GM21737 (cell line): ENCODE results near the gene SGO2.
"Not testable (repeated sequence)": the region's sequence is repeated elsewhere in the genome, so short reads cannot be mapped to it uniquely, and the experiment has no call there.

ENCODE experiments used
- ATAC-seq: cut with Tn5 transposase; IDR thresholded peaks from one replicate; pipeline ENCODE4 v1.9.1; 2021; ENCODE audit warnings: mild to moderate bottlenecking, moderate library complexity; ENCODE audit not compliant: unreplicated experiment

The SGO2 gene

DNA sequence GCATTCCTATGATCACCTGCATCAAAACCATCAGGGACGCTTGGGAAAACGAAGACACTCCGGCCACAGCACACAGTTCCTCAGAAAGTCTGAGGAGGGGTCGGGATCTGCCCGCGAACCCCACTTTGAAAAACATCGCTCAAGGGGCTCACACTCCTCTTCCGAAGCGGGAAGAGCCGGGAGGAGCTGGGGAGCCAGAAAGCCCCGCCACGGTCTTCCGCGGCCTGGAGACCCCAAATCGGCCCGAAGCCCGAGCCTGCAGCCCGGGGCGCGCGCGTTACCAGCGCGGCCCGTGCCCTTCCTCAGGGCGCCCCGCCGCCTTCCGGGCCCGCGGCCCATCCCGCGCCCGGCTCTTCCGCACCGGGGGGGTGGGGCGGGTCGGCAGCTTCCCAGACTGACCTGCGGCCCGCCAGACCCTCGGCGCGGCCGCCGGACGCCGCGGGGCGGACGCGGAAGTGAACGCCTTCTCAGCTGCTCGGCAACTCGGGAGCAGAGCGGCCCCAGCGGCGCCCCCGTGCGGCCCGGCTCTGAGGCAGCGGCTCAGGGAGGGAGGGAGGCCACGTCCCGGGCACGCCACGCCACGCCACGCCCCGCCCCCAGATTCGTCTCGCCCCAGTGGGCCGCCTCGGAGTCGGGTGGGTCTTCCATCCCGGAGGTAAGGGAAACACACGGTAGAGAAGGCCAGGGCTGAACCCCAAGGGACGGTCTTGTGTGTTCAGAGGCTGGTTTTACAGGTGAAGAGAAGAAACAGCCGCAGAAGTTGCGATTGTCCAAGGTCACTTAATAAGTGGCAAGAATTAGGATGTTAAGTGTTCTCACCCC, 16.2 kb upstream of the SGO2 start, which contains the start of gene KCTD18:
KCTD18 (minus strand) TSS at position 457 of the 822 bp plus-strand sequence. CDS start 3,052 bp downstream, outside the sequence.
- ATAC-seq, result peak; percentile 99

DNA sequence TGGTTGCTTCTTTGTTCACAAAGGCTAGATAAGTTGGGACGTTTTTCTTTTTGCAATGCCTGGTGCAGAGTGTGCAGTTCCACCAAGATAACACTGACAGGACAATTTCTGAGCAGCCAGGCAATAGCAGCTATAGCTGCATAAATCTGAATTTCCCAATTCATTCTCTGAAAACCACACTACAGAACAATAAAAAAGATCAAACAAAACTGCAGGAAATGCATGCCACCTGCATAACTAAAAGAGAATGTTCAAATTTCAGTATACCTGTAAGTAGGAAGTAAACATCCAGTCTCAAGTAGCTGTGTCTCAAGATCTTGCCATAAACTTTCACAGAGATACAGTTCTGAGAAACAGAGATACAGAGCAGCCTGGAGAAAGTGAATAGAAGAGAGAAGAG, 10.9 kb upstream of the SGO2 start:
- no peak for ATAC-seq

DNA sequence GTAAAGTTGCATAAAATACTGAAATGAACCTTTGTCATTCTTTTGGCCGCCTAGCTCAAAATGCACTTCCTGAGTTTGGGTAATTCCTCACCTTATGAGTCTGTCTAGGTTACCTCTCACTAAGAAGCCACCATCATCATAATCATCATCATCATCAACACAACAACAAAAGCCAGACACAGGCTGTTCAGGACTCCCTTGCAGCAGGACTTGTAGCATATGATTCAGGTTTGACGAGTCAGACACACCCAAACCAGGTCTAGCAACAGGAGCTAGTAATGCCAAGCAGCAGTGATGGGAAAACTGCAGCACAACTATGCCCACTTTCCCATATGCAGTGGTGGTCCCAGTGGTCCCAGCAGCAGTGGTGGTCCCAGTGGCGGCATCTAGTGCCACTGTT, 2.8 kb upstream of the SGO2 start:
- ATAC-seq, result no peak

DNA sequence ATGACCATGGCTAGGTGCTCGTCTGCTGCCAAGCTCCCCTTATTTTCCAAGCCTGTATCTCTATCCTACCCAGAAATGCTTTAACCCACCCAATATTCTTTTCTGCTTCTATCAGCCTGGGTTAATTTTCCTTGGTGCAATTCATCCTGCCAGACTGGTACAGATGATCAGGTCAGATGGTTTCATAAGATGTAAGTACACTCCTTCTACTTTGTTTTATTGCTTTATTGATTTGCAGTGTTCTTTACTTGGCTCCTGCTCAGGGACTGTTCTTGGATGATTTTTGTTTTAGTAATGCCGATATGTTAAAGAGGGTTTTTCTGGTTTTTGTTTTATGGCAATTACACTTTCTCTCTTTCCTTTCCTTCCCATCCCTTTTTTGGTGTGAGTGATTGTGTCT, 2.4 kb upstream of the SGO2 start:
- ATAC-seq, result no peak

DNA sequence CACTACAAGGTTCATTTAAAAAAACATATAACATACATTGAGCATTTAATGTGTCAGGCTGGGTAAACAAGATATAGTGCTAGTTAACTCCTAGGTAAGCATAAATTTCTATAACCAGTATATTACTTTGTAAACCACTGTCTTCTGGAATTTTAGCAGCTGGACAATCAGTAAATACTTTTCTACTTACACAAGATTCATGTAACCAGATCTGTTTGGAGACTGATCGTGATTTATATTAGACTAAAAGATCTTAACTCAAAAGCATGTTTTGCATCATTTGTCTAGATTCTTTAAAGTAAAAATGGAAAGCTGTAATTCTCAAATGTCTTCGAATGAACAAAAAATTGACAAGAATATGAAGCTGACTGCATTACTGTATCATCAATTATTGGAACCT, 941 bp upstream of the SGO2 start:
- ATAC-seq, result no peak

DNA sequence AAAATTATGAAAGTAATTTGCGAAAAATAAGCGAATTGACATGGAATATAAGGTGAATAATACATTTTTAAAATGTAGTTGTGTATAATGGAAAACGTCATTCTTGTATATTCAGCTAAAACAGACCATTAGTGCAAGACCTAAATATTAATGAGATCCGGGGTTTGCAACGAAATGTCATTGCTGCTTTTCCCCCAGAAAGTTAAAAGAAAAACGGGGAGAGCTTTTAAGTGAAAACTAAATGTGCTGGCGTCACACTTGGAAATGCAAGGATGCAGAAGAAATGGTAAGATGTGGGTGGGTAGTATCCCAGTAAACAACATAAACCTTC, 491 bp upstream of the SGO2 start:
- ATAC-seq, result no peak

DNA sequence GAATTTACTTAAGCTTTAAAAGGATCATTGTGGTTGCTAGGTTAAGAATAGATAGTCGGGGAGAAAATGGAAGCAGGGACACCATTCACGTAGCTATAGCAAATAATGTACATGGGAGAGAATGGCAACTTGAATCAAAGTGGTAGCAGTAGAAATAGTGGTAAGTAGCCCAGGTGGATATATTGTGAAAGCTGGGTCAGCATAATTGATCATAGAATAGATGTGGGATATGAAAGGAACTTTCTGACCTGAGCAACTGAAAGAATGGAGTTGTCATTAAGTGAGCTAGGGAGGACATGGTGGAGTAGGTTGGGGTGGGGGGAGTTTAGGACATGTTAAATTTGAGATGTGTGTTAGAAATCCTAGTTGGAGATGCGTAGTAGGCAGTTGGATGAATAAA, 2.2 kb downstream of the SGO2 start:
- no peak for ATAC-seq

DNA sequence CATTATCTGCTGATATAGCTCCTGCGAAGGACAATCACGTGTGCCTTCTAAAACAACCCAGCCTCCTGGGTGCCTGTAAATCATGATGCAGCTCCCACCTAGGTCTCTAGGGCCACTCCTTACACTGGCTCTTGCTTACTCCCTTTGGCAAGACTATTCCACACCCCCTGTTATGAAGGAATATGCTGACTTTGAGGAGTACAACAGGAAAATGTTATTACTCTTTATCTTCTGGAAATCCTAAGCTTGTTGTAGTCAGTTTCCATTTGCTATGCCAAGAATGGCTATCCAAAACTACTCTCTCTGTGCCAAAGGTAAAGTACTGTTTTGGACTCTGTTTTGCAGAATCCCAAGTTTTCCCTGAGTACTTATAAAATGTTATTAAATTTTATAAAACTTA, 7.7 kb downstream of the SGO2 start:
- ATAC-seq, result no peak

DNA sequence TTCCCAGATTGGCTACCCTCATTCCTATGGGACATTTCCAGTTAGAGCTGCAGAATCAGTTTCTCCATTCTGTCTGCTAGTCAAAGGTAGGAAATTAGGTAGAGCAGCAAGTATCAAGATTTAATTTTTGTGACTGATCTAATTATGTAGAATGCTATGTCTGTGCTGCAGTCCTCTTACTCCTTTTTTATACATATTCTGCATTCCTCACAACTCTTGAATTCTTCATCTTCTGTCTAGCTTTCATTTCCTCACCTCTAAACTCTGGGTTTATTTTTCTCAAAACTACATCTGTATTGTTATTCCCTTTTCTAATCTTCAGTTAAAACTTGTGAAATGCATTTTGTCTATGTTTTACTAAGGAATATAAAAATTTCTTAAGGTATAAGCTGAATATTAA, 8.6 kb downstream of the SGO2 start:
- no peak for ATAC-seq

DNA sequence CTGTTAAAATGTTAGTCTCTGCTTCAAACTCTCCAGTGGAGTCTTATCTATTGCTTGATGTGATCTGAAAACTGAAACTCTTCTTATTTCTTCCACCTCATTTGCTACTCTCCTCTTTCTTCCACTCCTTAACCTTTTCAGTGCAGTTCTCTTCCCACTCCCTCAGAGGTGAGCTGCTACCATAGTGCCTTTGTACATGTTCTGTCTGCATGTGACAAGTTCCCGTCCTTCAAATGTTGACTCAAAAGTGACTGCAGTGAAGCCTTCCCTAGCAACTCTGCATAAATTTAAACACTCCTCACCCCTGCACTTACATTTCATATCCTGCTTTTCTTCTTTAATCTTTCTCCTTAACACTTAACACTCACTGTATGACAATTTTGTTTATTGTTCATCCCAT, 12.1 kb downstream of the SGO2 start:
- no peak for ATAC-seq

DNA sequence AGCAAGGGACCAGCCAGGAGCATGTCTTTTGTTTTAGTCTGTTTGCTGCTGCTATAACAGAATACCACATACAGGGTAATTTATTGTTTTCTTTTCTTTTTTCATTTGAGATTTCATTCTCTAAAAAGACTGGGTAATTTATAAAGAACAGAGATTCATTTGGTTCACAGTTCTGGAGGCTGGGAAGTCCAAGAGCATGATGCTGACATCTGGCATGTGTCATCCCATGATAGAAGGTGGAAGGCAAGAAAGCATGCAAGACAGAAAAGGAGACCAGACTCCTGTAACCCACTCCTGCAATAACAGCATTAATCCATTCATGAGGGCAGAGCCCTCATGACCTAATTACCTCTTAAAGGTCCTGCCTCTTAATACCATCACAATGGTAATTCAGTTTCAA, 14.8 kb downstream of the SGO2 start:
- no peak for ATAC-seq

DNA sequence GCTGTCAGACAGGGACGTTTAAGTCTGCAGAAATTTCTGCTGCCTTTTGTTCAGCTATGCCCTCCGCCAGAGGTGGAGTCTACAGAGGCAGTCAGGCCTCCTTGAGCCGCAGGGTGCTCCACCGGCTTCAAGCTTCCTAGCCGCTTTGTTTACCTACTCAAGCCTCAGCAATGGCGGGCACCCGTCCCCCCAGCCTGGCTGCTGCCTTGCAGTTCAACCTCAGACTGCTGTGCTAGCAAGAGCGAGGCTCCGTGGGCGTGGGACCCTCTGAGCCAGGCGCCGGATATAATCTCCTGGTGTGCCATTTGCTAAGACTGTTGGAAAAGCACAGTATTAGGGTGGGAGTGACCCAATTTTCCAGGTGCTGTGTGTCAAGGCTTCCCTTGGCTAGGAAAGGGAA, 40.6 kb downstream of the SGO2 start:
- ATAC-seq, result not testable (repeated sequence)

DNA sequence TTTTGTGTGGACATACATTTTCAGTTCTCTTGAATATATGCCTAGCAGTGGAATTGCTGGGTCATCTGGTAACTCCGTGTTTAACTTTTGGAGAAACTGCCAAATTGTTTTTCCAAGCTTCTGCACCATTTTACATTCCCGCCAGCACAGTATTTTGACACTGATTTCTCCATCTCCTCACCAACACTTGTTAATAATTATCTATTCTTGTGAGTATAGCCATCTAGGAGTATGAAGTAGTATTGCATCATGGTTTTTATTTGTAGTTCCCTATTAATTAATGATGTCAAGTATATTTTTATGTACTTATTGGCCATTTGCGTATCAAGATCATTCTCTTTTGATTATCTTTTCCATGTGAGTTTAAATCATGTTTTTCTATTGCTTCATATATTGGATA, 41.9 kb downstream of the SGO2 start:
- ATAC-seq, result no peak

DNA sequence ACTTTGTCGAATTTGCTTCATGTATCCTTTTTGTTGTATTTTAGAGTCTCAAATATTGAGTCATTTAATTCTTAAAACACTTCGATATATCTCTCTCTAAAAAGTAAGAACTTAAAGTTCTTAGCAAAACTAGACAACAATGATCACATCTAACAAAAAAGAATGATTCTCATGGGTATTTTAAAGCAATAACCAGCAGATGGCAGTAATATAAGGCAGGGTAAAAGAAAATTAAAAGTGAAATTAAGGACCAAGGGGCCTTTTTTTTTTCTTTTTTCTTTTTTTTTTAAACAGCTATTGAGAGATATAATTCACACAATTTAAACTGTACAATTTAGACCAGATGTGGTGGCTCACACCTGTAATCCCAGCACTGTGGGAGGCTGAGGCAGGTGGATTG, 50.0 kb downstream of the SGO2 start:
- ATAC-seq, result no peak

DNA sequence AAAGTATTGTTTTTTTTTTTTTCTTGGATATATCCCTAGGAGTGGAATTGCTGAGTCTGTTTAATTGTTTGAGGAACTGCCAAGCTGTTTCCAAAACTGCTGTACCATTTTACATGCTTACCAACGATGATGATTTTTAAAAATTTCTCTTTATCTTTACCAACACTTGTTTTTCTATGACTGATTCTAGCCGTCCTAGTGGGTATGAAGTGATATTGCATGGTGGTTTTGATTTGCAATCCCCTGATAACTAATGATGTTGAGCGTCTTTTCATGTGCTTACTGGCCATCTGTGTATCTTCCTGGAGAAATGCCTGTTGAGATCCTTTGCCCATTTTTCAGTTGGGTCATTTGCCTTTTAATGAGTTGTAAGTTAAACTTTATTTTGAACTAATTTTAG, 51.0 kb downstream of the SGO2 start:
- ATAC-seq, result no peak

DNA sequence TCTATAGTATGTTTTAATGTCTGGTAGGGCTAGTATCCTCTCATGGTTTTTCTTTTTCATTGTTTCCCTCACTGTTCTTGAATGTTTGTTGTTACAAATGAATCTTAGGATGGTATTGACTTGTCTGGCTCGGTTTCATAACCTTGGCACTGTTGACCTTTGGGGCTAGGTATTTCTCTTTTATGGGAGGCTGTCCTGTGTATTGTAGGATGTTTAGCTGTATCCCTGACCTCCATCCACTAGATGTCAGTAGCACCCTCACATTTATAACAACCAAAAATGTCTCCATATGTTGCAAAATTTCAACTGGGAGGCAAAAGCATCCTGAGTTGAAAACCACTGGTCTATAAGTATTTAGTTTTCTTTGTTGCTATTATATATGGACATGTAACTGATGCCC, 52.8 kb downstream of the SGO2 start:
- no peak for ATAC-seq

DNA sequence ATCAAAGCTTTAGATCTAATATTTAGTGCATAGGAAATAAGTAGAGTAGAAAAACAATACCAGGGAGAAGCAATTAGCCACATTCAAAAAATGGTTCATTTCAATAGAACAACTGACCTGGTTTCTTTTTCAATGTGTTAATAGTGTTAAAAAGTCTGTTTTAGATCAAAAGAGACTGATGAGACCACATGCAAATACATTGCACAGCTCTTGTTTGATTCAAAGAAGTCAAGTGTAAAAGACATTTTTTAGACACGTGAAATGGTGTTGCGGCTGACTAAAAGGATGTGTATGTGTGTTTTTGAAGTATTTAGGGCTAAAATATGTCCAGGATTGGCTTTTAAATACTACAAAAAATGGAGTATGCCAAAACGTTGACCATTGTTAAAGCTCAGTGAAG, 58.6 kb downstream of the SGO2 start:
- ATAC-seq, result no peak

DNA sequence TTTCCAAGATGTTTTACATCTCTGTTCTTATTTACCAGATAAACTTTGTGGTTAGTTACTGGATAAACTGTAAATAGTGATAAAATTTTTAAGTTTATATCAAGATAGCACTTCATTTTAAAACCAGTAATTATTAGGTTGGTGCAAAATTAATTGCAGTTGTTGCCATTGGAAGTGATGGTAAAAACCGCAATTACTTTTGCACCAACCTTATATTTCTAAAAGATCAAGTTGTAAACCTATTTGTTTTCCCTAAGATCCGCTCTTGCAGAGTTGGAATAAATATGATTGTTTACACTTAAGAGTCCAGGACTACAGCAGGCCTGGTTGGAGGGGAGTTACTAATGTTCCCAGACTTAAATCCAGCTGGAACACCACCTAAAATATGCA, 59.3 kb downstream of the SGO2 start:
- no peak for ATAC-seq

DNA sequence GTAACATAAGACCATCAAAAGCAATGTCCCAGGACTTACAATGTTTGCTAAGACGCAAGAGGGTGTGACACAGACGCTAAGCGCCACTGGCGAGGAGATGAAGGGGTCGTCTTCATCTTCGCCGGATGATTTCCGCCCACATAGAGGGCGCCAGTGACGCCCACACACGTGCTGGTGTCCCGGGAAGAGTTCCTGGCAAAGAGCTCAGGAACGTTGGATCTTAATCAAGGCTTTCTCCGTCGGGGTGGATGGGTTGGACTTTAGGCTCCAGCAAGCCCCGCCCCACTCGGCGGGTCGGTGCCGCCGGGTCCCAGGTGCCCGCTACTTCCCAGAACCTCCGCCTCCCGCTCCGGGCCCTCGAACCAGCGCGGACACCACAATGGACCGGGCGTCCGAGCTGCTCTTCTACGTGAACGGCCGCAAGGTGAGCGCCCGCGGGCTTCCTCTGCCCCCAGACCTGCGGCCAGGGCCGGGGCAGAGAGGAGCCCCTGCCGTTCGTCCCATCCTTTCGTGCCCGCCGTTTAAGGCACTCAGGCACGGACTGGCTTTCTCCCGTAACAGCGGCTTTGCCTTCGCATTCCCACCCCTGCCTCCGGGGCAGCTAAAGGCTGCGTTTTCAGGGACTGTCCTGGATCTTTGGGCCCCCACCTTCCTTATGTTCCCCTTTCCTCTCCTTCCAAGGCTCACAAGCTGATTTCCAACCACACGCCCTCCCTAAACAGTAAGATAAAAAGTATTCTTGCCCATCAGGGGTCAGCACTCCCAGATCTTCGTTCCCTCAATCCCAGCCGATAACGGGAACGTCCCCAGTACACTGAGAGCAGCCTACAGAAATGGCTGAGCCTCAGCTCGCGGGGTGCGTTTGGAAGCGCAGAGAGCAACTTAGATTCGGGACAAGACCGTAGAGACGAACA, 60.0 kb downstream of the SGO2 start, which contains the start of gene AOX1:
AOX1 (plus strand) TSS at position 285 of the 914 bp plus-strand sequence; CDS start at position 380, 95 bp downstream.
- no peak for ATAC-seq

DNA sequence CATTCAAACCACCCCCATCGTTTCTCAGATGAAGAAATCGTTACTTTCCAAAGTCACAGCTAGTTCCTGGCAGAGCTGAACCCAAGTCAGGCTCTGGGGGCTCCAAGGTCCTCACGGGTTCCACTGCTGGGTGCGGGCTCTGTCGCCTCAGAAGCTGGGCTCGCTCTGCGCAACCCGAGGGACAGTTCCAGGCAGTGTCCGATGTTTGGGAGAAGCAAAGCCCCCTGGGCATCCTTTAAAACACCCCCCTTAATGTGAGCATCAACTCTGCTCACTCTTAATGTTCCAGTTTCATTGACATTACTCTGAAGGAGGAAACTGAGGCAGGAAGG, 60.6 kb downstream of the SGO2 start:
- no peak for ATAC-seq

DNA sequence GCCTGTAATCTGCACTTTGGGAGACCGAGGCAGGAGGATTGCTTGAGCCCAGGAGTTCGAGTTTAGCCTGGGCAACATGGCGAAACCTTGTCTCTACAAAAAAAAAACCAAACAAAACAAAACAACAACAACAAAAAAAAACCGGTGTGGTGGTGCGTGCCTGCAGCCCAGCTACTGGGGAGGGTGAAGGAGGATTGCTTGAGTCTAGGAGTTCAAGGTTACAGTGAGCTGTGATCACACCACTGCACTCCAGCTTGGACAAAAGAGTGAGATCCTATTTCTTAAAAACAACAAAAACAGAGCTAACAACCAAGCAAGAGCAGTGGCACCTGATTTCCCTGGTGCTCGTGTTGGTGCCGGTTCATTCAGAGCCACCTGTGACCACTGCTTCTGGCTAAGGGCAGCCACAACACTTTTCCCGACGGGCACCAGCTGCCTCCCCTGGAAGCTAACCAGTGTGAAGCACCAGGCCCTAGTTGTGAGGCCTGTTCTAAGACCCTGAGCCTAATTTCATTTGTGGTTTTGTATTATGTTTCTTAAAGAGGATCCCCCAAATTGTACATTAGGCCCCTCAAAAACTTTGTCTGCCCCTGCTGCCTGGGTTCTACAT, 61.1 kb downstream of the SGO2 start:
- ATAC-seq, result no peak
